ENCODE measurements around the gene PLG.

PLG gene

GRCh38 chr6:160792708-160793107 lies 90.7 kb downstream of the PLG start:
- Histone ChIP-seq H3K79me2 (ENCODE audit: insufficient read depth, low read length) (no peaks in the 10 kb centered on the region), H3K4me2 (ENCODE audit: low read depth, low read length, poor library complexity, severe bottlenecking) (no peak overlapping the region), H3K27ac (ENCODE audit: low read depth, low read length) (no peak overlapping the region), H3K9ac (ENCODE audit: low read length) (no peak overlapping the region), H2AFZ (ENCODE audit: low read depth, low read length, severe bottlenecking) (no peak overlapping the region), H4K20me1 (ENCODE audit: low read depth, low read length) (no peaks in the 10 kb centered on the region), H3K9me3 (ENCODE audit: insufficient read depth, low read length) (no peaks in the 10 kb centered on the region), H3K27me3 (ENCODE audit: low read length) (no peaks in the 10 kb centered on the region), H3K9me2 (replicated peaks; ENCODE audit: insufficient read depth, low read length) (no peaks in the 10 kb centered on the region), H3K36me3 (ENCODE audit: low read length) (no peaks in the 10 kb centered on the region), H3F3A (ENCODE audit: insufficient read depth) (no peaks in the 10 kb centered on the region), H3K4me3 (ENCODE audit: insufficient read depth, low read length, poor library complexity, severe bottlenecking) (no peak overlapping the region)
- TF ChIP-seq CTCF (IDR thresholded peaks at IDR 0.05; ENCODE audit: insufficient read depth, low read length, poor library complexity, severe bottlenecking) (no peak), EZH2phosphoT487 (conservative IDR thresholded peaks at IDR 0.05; ENCODE audit: low read length) (no peak)

- Histone ChIP-seq H3K36me3 (ENCODE audit: low read length) (no peaks in the 10 kb centered on the region), H3K79me2 (ENCODE audit: insufficient read depth, low read length) (no peaks in the 10 kb centered on the region), H3K9me3 (ENCODE audit: insufficient read depth, low read length) (peaks cover 3% of the 10 kb centered on the region; the same call in 1 of the 2 replicates), H3K27ac (ENCODE audit: low read depth, low read length) (no peak overlapping the region), H3K27me3 (ENCODE audit: low read length) (no peaks in the 10 kb centered on the region), H2AFZ (ENCODE audit: low read depth, low read length, severe bottlenecking) (no peak overlapping the region), H3F3A (ENCODE audit: insufficient read depth) (no peaks in the 10 kb centered on the region), H4K20me1 (ENCODE audit: low read depth, low read length) (no peaks in the 10 kb centered on the region), H3K9ac (ENCODE audit: low read length) (no peak overlapping the region), H3K4me2 (ENCODE audit: low read depth, low read length, poor library complexity, severe bottlenecking) (no peak overlapping the region), H3K4me3 (ENCODE audit: insufficient read depth, low read length, poor library complexity, severe bottlenecking) (no peak overlapping the region), H3K9me2 (replicated peaks; ENCODE audit: insufficient read depth, low read length) (no peaks in the 10 kb centered on the region)
- TF ChIP-seq CTCF (IDR thresholded peaks at IDR 0.05; ENCODE audit: insufficient read depth, low read length, poor library complexity, severe bottlenecking), result no peak
- no peak for TF ChIP-seq EZH2phosphoT487 (conservative IDR thresholded peaks at IDR 0.05; ENCODE audit: low read length)
Measured at GRCh38 chr6:160793652-160794051, 91.6 kb downstream of the PLG start.

DNA sequence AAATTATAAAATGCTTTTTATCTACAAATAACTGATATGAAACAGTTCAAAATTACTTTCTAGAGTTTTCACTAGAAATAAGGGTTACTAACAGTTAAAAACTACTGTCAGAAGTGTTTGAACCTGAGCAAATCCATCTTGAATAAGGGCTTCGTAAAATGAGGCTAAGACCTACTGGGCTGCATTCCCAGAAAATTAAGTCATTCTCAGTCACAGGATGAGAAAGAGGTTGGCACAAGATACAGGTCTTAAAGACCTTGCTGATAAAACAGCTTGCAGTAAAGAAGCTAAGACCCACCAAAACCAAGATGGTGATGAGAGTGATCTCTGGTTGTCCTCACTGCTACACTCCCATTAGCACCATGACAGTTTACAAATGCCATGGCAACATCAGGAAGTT lies 93.7 kb downstream of the PLG start:
- H3K27ac ChIP-seq (ENCODE audit: low read depth, low read length), result no peak overlapping the region

More for the DNA sequence above, 93.7 kb downstream of the PLG start:
- no peaks in the 10 kb centered on the region for H4K20me1 ChIP-seq (ENCODE audit: low read depth, low read length)
- TF ChIP-seq EZH2phosphoT487 (conservative IDR thresholded peaks at IDR 0.05; ENCODE audit: low read length) (no peak), CTCF (IDR thresholded peaks at IDR 0.05; ENCODE audit: insufficient read depth, low read length, poor library complexity, severe bottlenecking) (no peak)
- H3K9me3 ChIP-seq (ENCODE audit: insufficient read depth, low read length), result peaks cover 7% of the 10 kb centered on the region; the same call in 1 of the 2 replicates
- H2AFZ ChIP-seq (ENCODE audit: low read depth, low read length, severe bottlenecking), result no peak overlapping the region
- H3K79me2 ChIP-seq (ENCODE audit: insufficient read depth, low read length), result no peaks in the 10 kb centered on the region
- H3K4me3 ChIP-seq (ENCODE audit: insufficient read depth, low read length, poor library complexity, severe bottlenecking), result no peak overlapping the region
- H3K27me3 ChIP-seq (ENCODE audit: low read length), result no peaks in the 10 kb centered on the region
- no peaks in the 10 kb centered on the region for H3K36me3 ChIP-seq (ENCODE audit: low read length)
- H3F3A ChIP-seq (ENCODE audit: insufficient read depth), result no peaks in the 10 kb centered on the region
- no peak overlapping the region for H3K4me2 ChIP-seq (ENCODE audit: low read depth, low read length, poor library complexity, severe bottlenecking)
- H3K9ac ChIP-seq (ENCODE audit: low read length), result no peak overlapping the region
- no peaks in the 10 kb centered on the region for H3K9me2 ChIP-seq (replicated peaks; ENCODE audit: insufficient read depth, low read length)
